ENCODE measurements around the gene FIGN. TPM values are rescaled to one million over a fixed set of nuclear protein-coding genes. Genes with fewer than 3 reads are reported as not detected.
A peak's percentile ranks its signal among the peaks of the same experiment; 100 is the strongest.

Gene FIGN
- total RNA-seq, 1 donor from 2014 or later, result 0.79 TPM

DNA sequence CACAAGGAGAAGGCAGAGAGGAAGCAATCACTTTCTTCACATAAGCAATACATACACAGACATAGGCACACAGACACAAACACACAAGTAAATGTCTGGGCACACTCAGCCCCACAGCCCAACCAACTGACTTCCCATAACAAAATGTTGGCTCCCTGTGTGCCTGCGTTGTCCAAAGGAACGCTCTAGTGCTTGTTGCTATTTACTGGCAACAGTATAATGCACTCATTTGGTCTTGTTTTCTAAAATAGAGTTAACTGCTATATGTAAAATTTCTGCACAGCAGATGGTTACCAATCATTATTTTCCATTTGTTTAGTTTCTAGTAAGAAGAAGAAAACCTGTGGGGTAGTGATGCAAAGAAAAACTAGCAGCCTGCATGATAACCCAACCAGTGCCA, 16.5 kb downstream of the FIGN start:
- no peaks in the 10 kb centered on the region for H3K27me3 ChIP-seq (ENCODE audit: control insufficient read depth, insufficient read depth, low read length)
- H3K4me3 ChIP-seq (ENCODE audit: low read depth, low read length), result no peak overlapping the region
- DNase-seq (ENCODE audit: low read depth) (no peak), FAIRE-seq (no peak)
- TF ChIP-seq, protein P1, sequence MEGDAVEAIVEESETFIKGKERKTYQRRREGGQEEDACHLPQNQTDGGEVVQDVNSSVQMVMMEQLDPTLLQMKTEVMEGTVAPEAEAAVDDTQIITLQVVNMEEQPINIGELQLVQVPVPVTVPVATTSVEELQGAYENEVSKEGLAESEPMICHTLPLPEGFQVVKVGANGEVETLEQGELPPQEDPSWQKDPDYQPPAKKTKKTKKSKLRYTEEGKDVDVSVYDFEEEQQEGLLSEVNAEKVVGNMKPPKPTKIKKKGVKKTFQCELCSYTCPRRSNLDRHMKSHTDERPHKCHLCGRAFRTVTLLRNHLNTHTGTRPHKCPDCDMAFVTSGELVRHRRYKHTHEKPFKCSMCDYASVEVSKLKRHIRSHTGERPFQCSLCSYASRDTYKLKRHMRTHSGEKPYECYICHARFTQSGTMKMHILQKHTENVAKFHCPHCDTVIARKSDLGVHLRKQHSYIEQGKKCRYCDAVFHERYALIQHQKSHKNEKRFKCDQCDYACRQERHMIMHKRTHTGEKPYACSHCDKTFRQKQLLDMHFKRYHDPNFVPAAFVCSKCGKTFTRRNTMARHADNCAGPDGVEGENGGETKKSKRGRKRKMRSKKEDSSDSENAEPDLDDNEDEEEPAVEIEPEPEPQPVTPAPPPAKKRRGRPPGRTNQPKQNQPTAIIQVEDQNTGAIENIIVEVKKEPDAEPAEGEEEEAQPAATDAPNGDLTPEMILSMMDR (IDR thresholded peaks at IDR 0.05; ENCODE audit: insufficient read depth, low read length, severe bottlenecking), result no peak
- no peaks in the 10 kb centered on the region for H3K36me3 ChIP-seq (ENCODE audit: control insufficient read depth, insufficient read depth, low read length)

GRCh38 chr2:163717993-163718680, 17.7 kb downstream of the FIGN start:
- DNase-seq (ENCODE audit: low read depth) (no peak), FAIRE-seq (no peak)
- no peaks in the 10 kb centered on the region for H3K27me3 ChIP-seq (ENCODE audit: control insufficient read depth, insufficient read depth, low read length)
- TF ChIP-seq, protein P1 (IDR thresholded peaks at IDR 0.05; ENCODE audit: insufficient read depth, low read length, severe bottlenecking), result no peak
- H3K36me3 ChIP-seq (ENCODE audit: control insufficient read depth, insufficient read depth, low read length), result no peaks in the 10 kb centered on the region
- H3K4me3 ChIP-seq (ENCODE audit: low read depth, low read length), result no peak overlapping the region

DNA sequence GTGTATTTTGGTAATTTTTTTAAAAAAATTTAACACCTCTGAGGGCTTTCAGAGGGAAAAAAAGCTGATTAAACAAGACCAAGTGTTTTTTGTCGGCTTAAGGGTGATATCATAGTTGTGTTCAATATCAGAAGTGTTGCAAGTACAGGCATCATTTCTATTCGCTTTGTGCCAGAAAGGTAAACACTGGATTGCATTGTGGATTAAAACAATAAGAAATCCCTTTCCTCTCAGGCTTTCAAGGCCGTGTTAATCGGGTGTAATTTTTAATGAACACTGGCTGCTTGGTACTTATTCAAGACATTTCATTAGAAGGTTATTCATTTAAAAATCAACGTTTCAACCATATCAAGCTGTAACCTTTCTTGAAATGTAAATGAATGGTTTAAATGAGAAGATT, 18.3 kb downstream of the FIGN start:
- no peak overlapping the region for H3K4me3 ChIP-seq (ENCODE audit: low read depth, low read length)
- no peaks in the 10 kb centered on the region for H3K36me3 ChIP-seq (ENCODE audit: control insufficient read depth, insufficient read depth, low read length)
- DNase-seq (ENCODE audit: low read depth) (peak; percentile 54), FAIRE-seq (no peak)
- TF ChIP-seq, protein P1 (IDR thresholded peaks at IDR 0.05; ENCODE audit: insufficient read depth, low read length, severe bottlenecking), result no peak
- no peaks in the 10 kb centered on the region for H3K27me3 ChIP-seq (ENCODE audit: control insufficient read depth, insufficient read depth, low read length)

- DNase-seq (ENCODE audit: low read depth), result no peak
- Histone ChIP-seq H3K36me3 (ENCODE audit: control insufficient read depth, insufficient read depth, low read length) (no peaks in the 10 kb centered on the region), H3K4me3 (ENCODE audit: low read depth, low read length) (no peak overlapping the region), H3K27me3 (ENCODE audit: control insufficient read depth, insufficient read depth, low read length) (no peaks in the 10 kb centered on the region)
- TF ChIP-seq, protein P1 (IDR thresholded peaks at IDR 0.05; ENCODE audit: insufficient read depth, low read length, severe bottlenecking), result no peak
- no peak for FAIRE-seq
Observed at GRCh38 chr2:163716101-163716500, 19.7 kb downstream of the FIGN start.

- no peak for FAIRE-seq
- TF ChIP-seq, protein P1 (IDR thresholded peaks at IDR 0.05; ENCODE audit: insufficient read depth, low read length, severe bottlenecking), result no peak
Observed at GRCh38 chr2:163715668-163716067, 20.1 kb downstream of the FIGN start.

DNA sequence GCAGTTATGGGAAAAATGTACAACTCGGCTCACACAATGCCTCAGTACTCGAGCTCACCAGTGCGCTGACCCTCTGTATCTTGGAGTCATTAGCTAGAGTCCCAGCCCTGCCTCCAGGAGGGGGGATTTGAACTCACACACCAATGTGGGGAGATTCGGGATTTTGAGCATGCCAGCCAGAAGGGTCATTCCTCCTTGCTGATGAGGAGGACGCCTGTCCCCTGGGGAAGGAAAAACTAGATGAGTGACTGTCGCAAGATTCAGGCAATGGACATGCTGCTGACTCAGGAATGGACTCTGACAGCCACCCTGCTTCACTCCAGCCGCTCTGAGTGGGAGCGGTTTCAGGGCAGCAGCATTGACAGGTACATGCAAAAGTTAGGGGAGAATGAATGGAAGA, 20.6 kb downstream of the FIGN start:
- Histone ChIP-seq H3K4me3 (ENCODE audit: low read depth, low read length) (no peak overlapping the region), H3K36me3 (ENCODE audit: control insufficient read depth, insufficient read depth, low read length) (no peaks in the 10 kb centered on the region), H3K27me3 (ENCODE audit: control insufficient read depth, insufficient read depth, low read length) (no peaks in the 10 kb centered on the region)
- no peak for DNase-seq (ENCODE audit: low read depth)
- TF ChIP-seq, protein P1 (IDR thresholded peaks at IDR 0.05; ENCODE audit: insufficient read depth, low read length, severe bottlenecking), result no peak
- FAIRE-seq, result no peak

More at GRCh38 chr2:163715668-163716067, 20.1 kb downstream of the FIGN start:
- Histone ChIP-seq H3K36me3 (ENCODE audit: control insufficient read depth, insufficient read depth, low read length) (no peaks in the 10 kb centered on the region), H3K4me3 (ENCODE audit: low read depth, low read length) (no peak overlapping the region), H3K27me3 (ENCODE audit: control insufficient read depth, insufficient read depth, low read length) (no peaks in the 10 kb centered on the region)
- no peak for DNase-seq (ENCODE audit: low read depth)

Measured in bronchial epithelial cell (primary cell).